NCI-H446 (cell line): Measurements from ENCODE around the gene CDKAL1.
"Not testable (repeated sequence)": the region's sequence is repeated elsewhere in the genome, so short reads cannot be mapped to it uniquely, and the experiment has no call there.

Experiments used
- DNase-seq, 2 experiments: peaks; one replicate each; lab custom pipeline; 2025; lab: John Stamatoyannopoulos, UW

Gene CDKAL1

DNA sequence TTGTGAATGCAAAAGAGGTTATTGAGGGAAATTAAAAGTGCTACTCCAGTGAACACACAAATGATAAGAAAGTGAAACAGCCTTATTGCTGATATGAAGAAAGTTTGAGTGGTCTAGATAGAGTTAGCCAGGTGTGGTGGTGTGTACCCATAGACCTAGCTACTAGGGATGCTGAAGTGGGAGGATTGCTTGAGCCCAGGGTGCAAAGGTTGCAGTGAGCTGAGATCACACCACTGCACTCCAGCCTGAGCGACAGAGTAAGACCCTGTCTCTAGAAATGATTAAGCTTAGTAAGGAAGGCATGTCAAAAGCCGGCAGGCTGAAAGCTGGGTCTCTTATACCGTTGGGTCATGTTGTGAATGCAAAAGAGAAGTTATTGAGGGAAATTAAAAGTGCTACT, 389.8 kb downstream of the CDKAL1 start:
- not testable (repeated sequence) for DNase-seq

DNA sequence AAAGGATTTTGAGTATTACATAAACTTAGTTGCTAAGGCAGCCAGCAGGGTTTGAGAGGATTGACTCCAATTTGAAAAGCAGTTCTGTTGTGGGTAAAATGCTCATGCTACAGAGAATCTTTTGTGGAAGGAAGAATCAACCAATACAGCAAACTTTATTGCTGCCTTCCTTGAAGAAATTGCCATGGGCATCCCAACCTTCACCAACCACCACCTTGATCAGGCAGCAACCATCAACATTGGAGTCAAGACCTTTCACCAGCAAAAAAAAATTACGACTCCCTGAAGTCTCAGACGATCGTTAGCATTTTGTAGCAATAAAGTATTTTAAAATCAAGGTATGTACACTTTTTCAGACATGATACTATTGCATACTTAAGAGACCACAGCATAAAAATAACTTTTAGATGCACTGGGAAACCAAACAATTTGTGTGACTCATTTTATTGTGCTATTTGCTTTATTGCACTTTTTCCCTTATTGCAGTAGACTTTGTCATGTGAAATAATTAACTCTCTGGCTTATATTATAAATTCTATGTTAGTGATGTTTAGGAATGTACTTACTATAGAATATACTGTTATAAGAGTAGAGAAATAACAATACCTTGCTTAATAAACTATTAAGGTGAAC, 390.8 kb downstream of the CDKAL1 start:
- DNase-seq = no peak

DNA sequence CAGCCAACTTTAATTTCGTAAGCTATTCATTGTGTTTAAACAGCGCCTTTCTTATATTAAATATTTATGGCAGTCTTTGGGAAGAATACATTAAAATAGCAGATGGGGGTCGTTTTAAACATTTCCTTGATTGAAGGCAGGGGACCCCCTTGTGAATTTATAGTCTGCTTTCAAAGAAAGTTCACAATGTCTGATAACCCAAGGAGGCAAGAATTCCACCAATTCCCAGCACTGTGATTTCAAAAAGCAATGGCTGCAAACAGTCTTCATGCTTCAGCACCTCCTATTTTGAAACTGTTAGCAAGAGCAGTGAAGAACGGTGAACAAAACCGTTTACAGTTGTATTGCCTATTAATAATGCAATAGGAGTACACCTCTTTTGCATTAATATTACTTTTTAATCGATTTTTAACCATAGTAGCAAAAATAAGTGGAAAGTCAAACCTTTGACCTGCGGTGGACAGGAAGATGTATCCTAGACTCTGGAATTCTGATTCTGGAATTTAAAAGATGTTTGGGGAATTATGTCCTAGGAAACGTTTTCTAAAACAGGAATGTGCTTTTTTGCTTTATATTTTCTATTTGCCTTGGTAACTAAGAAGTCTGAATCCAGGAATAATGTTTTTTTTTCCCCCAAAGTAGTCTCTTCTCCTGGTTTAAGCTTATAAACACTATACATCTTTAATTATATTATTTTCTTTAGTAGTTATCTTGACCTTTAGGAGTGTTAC, 393.0 kb downstream of the CDKAL1 start:
- DNase-seq = no peak

DNA sequence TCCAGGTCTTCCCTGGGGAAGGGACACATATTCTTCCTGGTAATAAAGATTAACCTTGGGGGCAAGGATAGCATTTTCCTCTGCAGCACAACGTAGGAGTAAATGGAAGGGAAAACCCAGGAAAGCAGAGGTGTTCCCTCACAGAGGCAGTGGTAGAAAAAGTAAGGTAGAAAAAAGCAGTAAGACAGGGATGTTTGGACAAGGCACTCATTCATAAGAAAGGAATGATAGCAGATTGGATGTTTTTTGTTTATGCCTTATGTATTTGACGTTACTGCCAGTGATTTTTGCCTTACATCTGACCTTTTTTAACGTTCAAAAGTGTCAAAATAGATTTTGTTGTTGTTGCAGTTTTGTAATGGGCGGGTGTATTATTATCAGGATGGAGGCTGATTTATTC, 395.0 kb downstream of the CDKAL1 start:
- DNase-seq = no peak

DNA sequence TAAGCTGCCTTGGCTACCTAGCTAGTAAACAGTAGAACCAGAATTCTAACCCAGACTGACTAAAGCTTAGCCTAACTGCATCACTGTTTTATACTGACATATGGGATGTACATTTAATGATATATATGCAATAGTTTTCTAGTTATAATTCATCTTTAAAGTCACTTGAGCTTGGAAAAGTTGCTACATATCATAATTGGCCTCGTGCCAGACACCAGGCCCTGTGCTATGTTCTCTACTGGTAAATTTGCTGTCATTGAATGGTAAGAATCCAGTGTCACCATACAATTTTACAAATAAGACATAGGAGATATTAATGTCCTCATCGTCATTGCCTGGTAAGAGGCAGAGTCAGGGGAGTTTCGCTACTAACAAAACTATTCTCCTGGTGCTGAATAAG, 396.8 kb downstream of the CDKAL1 start:
- DNase-seq = no peak

GRCh38 chr6:20931772-20932171, 397.5 kb downstream of the CDKAL1 start:
- no peak for DNase-seq

- no peak for DNase-seq
These were observed 398.0 kb downstream of the CDKAL1 start for GRCh38 chr6:20932284-20932683.

- DNase-seq = no peak
These were observed 399.0 kb downstream of the CDKAL1 start for GRCh38 chr6:20933057-20933788.

DNA sequence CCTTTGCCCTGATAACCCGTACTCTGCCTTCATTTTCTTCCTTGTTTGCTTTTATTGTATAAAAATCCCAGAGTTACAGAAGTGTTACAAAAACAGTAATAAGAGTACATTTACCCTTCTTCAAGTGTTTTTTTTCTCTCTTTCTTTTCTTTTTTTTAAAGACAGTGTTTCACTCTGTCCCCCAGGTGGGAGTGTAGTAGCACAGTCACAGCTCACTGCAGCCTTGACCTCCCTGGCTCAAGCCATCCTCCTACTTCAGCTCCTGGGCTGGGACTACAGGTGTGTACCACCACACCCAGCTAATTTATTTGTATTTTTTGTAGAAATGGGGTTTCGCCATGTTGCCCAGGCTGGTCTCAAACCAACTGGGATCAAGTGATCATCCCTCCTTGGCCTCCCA, 402.7 kb downstream of the CDKAL1 start:
- DNase-seq = no peak

- no peak for DNase-seq
These were observed 405.0 kb downstream of the CDKAL1 start for GRCh38 chr6:20939161-20939775.

DNA sequence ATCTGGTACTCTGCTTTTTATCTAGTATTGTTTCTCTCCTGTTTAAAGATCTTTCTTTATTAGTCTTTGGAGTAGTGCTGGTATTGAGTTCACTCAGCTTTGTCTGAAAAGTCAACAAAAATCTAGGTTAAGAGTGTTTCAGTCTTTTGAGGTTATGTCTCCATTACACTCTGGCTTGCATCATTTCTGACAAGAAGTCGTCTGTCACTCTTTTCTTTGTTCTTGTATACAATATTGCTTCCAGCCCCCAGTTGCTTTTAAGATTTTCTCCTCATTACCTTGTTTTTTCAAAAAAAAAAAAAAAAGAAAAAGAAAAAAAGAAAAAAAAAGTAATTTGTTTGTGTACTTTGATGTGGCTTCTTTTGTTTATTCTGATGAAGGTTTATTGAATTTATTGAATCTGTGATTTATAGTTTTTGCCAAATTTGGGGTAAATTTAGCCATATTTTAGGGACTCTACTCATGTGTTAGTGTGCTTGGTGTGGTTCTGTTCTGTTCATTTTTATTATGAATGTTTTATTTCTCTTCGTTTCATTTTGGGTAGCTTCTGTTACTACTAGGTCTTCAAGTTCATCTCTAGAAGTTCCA, 408.9 kb downstream of the CDKAL1 start:
- DNase-seq = no peak

- DNase-seq = no peak
These were observed 409.7 kb downstream of the CDKAL1 start for GRCh38 chr6:20943922-20944321.

- no peak for DNase-seq
These were observed 411.8 kb downstream of the CDKAL1 start for GRCh38 chr6:20946022-20946421.

- no peak for DNase-seq
These were observed 412.6 kb downstream of the CDKAL1 start for GRCh38 chr6:20946890-20947289.

GRCh38 chr6:20947977-20948376, 413.7 kb downstream of the CDKAL1 start:
- no peak for DNase-seq

- no peak for DNase-seq
These were observed 414.3 kb downstream of the CDKAL1 start for GRCh38 chr6:20948556-20948955.

DNA sequence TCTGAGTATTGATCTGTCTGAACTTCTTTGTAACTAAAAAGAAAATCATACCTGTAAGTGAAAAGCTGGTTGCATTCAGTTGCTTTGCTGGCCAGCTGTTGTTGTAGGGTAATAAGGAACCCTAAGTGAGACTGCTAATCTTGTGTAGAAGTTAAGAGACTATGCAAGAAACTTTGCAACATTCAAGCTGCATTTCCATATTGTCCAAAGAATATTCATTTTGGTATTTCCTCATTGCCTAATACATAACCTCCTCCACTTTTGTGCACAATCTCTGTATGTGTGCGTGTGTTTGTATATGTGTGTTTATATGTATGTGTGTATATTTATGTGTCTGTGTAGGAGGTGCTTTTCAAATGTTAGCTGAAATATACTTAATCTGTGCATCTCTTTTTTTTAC, 414.9 kb downstream of the CDKAL1 start:
- DNase-seq = no peak

GRCh38 chr6:20952699-20953474, 418.6 kb downstream of the CDKAL1 start:
- no peak for DNase-seq

GRCh38 chr6:20954315-20954714, 420.1 kb downstream of the CDKAL1 start:
- DNase-seq = peak in 1 of 2 experiments; percentile 23

DNA sequence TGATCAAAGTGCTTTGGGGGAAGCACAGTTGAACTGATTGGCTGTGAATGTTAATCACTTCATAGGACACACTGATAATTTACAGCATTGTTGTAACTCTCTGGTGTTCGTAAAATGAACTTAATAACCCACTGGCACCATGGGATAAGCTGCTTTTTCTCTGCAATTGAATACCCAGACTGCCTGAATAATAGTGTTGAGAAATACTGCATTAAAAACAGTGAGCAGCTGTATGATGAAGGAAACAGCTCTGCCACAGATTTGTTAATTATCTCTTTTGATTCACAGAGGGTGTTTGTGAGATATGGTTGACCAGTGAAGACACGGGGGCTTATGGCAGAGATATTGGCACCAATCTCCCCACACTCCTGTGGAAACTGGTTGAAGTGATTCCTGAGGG, 420.9 kb downstream of the CDKAL1 start:
- DNase-seq = no peak

GRCh38 chr6:20955751-20956150, 421.5 kb downstream of the CDKAL1 start:
- DNase-seq = no peak

GRCh38 chr6:20960067-20960466, 425.8 kb downstream of the CDKAL1 start:
- DNase-seq = no peak
